Gastroesophageal sphincter (tissue), 4 donors: Measurements from ENCODE around the gene NPHP3. TPM values are rescaled to one million over a fixed set of nuclear protein-coding genes. Genes with fewer than 3 reads are reported as not detected.

ENCODE experiments used
- ATAC-seq: fragments of 150-250 bp; one replicate; pipeline ENCODE4 v1.9.1; 2016; ENCODE audit warnings: mild to moderate bottlenecking, moderate library complexity
- H3K27ac ChIP-seq, 4 donors: fragments of 200-600 bp; sonication (generic) in 3 of 4; 1 replicate in 3 of 4; 2 replicates in 1 of 4; pipeline ENCODE4 v1.5.1; 2016 to 2019
- H3K27me3 ChIP-seq: fragments of 200-600 bp; sonication (generic); one replicate; pipeline ENCODE4 v1.5.1; 2019
- H3K36me3 ChIP-seq, 2 donors: fragments of 200-600 bp; sonication (generic); one replicate each; pipeline ENCODE4 v1.5.1; 2019; ENCODE audit warnings: control low read depth in 1 of 2
- H3K4me1 ChIP-seq, 3 donors: fragments of 200-600 bp; sonication (generic); 1 replicate in 2 of 3; 2 replicates in 1 of 3; pipeline ENCODE4 v1.5.1; 2016 to 2019; ENCODE audit warnings: control low read depth in 2 of 3
- H3K4me3 ChIP-seq, 2 donors: fragments of 200-600 bp; sonication (generic); one replicate each; pipeline ENCODE4 v1.5.1; 2019; ENCODE audit warnings: mild to moderate bottlenecking in 1 of 2, moderate library complexity in 1 of 2
- H3K9me3 ChIP-seq, 3 donors: fragments of 200-600 bp; sonication (generic); one replicate each; pipeline ENCODE4 v1.5.1; 2017 to 2019; ENCODE audit warnings: control low read depth in 2 of 3
- CTCF ChIP-seq, 4 experiments: fragments of 200-600 bp in 2 of 4; fragments of 450-650 bp in 2 of 4; sonication (generic) in 1 of 4; IDR thresholded peaks; one replicate each; pipeline ENCODE4 v1.5.1; 2017 to 2019; ENCODE audit warnings: antibody characterized with exemption in 4 of 4, mild to moderate bottlenecking in 2 of 4, moderate library complexity in 2 of 4
- EP300 ChIP-seq: sonication (generic); formaldehyde crosslinking; IDR thresholded peaks from one replicate; pipeline ENCODE4 v1.6.1; 2017; ENCODE audit warnings: antibody characterized with exemption, mild to moderate bottlenecking
- POLR2A ChIP-seq, 2 donors: fragments of 450-650 bp; IDR thresholded peaks; one replicate each; pipeline ENCODE4 v1.6.1; 2017; ENCODE audit warnings: antibody characterized with exemption in 2 of 2, mild to moderate bottlenecking in 2 of 2, moderate library complexity in 1 of 2
- POLR2AphosphoS5 ChIP-seq: sonication (generic); formaldehyde crosslinking; IDR thresholded peaks from one replicate; pipeline ENCODE4 v1.6.1; 2017; ENCODE audit warnings: antibody characterized with exemption
- WGBS, 2 donors: methylation state at CpG; one replicate each; pipeline ENCODE4 v1.1.5; 2018; ENCODE audit warnings: low coverage in 1 of 2; 5-methylcytosine and 5-hydroxymethylcytosine counted together
- total RNA-seq, 4 donors: library from RNA; depleted of rRNA; stranded (reverse); fragments of >200 nt; gene quantifications; one replicate each; pipeline ENCODE4 v1.1.0, GENCODE V29; 2016

NPHP3 gene
- total RNA-seq, 4 donors from 2014 or later: 20.5 to 49.8 (median 37.6) TPM

- Histone ChIP-seq H3K27me3 (no peaks in the 10 kb centered on the region), H3K27ac (no peak overlapping the region), H3K4me3 (no peak overlapping the region), H3K4me1 (peaks cover 0 to 3% (median 0%) of the 10 kb centered on the region in 3 donors), H3K9me3 (no peaks in the 10 kb centered on the region), H3K36me3 (peaks cover 0 to 99% of the 10 kb centered on the region in 2 donors)
- TF ChIP-seq POLR2AphosphoS5: no peak
- TF ChIP-seq CTCF (IDR thresholded peaks at IDR 0.05): no peak
- TF ChIP-seq POLR2A (IDR thresholded peaks at IDR 0.05): no peak
- TF ChIP-seq EP300: no peak
- no peak for ATAC-seq
- WGBS, 2 donors: 81 to 82% methylated on average over 4 of the region's 4 CpGs
These were observed 27.2 kb downstream of the NPHP3 start for GRCh38 chr3:132694991-132695390.

GRCh38 chr3:132690040-132690439 is 32.2 kb downstream of the NPHP3 start:
- no peak overlapping the region for H3K4me3 ChIP-seq
- TF ChIP-seq POLR2AphosphoS5 (no peak), CTCF (IDR thresholded peaks at IDR 0.05) (no peak), EP300 (no peak), POLR2A (IDR thresholded peaks at IDR 0.05) (no peak)
- H3K27ac ChIP-seq: no peak overlapping the region
- H3K27me3 ChIP-seq: no peaks in the 10 kb centered on the region
- H3K4me1 ChIP-seq: peaks cover 0 to 3% (median 0%) of the 10 kb centered on the region in 3 donors
- no peaks in the 10 kb centered on the region for H3K9me3 ChIP-seq
- ATAC-seq: no peak
- peaks cover 9 to 99% of the 10 kb centered on the region in 2 donors for H3K36me3 ChIP-seq
- 47 to 88% methylated on average over 4 of the region's 4 CpGs for WGBS, 2 donors

GRCh38 chr3:132682201-132682600 is 40.0 kb downstream of the NPHP3 start:
- H3K9me3 ChIP-seq: no peaks in the 10 kb centered on the region
- no peak overlapping the region for H3K27ac ChIP-seq
- H3K4me1 ChIP-seq: no peaks in the 10 kb centered on the region
- TF ChIP-seq POLR2AphosphoS5: no peak
- no peak for TF ChIP-seq EP300
- no peak for TF ChIP-seq POLR2A (IDR thresholded peaks at IDR 0.05)
- TF ChIP-seq CTCF (IDR thresholded peaks at IDR 0.05): no peak
- H3K36me3 ChIP-seq: peaks cover 6 to 97% of the 10 kb centered on the region in 2 donors
- no peaks in the 10 kb centered on the region for H3K27me3 ChIP-seq
- no peak overlapping the region for H3K4me3 ChIP-seq
- no peak for ATAC-seq

GRCh38 chr3:132681421-132681820 is 40.8 kb downstream of the NPHP3 start:
- Histone ChIP-seq H3K4me1 (no peaks in the 10 kb centered on the region), H3K4me3 (no peak overlapping the region), H3K27me3 (no peaks in the 10 kb centered on the region), H3K27ac (no peak overlapping the region), H3K36me3 (peaks cover 9 to 97% of the 10 kb centered on the region in 2 donors), H3K9me3 (no peaks in the 10 kb centered on the region)
- TF ChIP-seq EP300 (no peak), POLR2AphosphoS5 (no peak)
- ATAC-seq: no peak
- 92 to 94% methylated on average over 3 of the region's 3 CpGs for WGBS, 2 donors

- Histone ChIP-seq H3K4me3 (no peak overlapping the region), H3K9me3 (no peaks in the 10 kb centered on the region), H3K27ac (peak overlapping the region in 3 of 4 donors; percentile 6 to 35 (median 19)), H3K27me3 (no peaks in the 10 kb centered on the region), H3K36me3 (peaks cover 5 to 97% of the 10 kb centered on the region in 2 donors), H3K4me1 (no peaks in the 10 kb centered on the region)
- TF ChIP-seq POLR2AphosphoS5 (no peak), POLR2A (IDR thresholded peaks at IDR 0.05) (no peak), CTCF (IDR thresholded peaks at IDR 0.05) (no peak), EP300 (no peak)
- ATAC-seq: no peak
- 83 to 88% methylated on average over 5 of the region's 5 CpGs for WGBS, 2 donors
These were observed 42.3 kb downstream of the NPHP3 start for GRCh38 chr3:132679911-132680310.
